MM.1S (cell line): ENCODE results near the gene PAX1.

ENCODE experiments used
- EZH2 ChIP-seq: fragments of 300-600 bp; sonication (generic); optimal IDR thresholded peaks from 2 replicates; pipeline ENCODE3; 2017; ENCODE audit warnings: low read depth, mild to moderate bottlenecking, antibody characterized with exemption, low read length, mixed read lengths
- EZH2phosphoT487 ChIP-seq: fragments of 300-600 bp; sonication (generic); IDR thresholded peaks from 2 replicates; pipeline ENCODE4 v1.6.1; 2018; ENCODE audit warnings: antibody characterized with exemption, low read length
- TF ChIP-seq, protein P1 (sequence below): fragments of 300-600 bp; sonication (generic); IDR thresholded peaks from 2 replicates; pipeline ENCODE4 v1.5.1; 2016; ENCODE audit warnings: antibody characterized with exemption, low read length, mixed read lengths

DNA sequence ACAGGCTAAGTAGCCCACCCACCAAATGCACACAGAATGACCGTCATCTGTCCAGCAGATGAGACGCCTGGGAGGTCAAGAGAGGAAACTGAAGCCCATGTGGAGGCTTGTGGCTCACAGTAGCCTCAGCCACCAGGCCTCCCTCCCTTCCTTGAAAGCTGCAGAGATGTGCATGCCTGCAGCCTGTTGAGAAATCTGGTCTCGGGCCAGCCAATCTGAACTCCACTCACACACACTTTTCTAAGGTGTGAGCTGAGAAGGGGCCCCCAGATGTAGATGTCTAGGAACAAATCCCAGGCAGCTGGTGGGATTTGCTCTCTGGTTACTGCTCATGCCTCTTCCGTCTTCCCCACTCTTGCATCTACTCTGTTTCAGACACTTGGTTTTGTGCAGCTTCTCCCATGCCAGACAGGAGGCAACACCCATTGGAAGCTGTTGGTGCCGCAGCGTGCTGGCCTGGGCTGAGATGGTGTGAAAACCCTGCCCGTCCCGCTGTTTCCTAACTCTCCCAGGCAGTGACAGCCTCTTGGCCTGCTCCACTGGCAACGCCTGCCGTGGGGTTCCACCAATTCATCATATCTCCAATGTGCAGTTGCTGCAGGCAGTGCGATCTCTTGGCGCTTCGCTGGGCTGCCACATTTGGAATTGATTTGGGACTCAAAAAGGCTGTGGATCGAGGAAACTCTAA is 24.1 kb upstream of the PAX1 start:
- TF ChIP-seq, protein P1, sequence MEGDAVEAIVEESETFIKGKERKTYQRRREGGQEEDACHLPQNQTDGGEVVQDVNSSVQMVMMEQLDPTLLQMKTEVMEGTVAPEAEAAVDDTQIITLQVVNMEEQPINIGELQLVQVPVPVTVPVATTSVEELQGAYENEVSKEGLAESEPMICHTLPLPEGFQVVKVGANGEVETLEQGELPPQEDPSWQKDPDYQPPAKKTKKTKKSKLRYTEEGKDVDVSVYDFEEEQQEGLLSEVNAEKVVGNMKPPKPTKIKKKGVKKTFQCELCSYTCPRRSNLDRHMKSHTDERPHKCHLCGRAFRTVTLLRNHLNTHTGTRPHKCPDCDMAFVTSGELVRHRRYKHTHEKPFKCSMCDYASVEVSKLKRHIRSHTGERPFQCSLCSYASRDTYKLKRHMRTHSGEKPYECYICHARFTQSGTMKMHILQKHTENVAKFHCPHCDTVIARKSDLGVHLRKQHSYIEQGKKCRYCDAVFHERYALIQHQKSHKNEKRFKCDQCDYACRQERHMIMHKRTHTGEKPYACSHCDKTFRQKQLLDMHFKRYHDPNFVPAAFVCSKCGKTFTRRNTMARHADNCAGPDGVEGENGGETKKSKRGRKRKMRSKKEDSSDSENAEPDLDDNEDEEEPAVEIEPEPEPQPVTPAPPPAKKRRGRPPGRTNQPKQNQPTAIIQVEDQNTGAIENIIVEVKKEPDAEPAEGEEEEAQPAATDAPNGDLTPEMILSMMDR: no peak
- no peak for TF ChIP-seq EZH2
- no peak for TF ChIP-seq EZH2phosphoT487
